Left ventricle myocardium inferior (tissue), 1 donor: ENCODE measurements around the gene MKS1. TPM values are rescaled to one million over a fixed set of nuclear protein-coding genes. Genes with fewer than 3 reads are reported as not detected.

ENCODE experiments used
- DNase-seq: peaks from one replicate; pipeline ENCODE4 v3.0.0-alpha.2; 2020
- H3K27ac ChIP-seq: fragments of 200-600 bp; replicated peaks from 2 replicates; pipeline ENCODE4 v1.8.0; 2021
- H3K27me3 ChIP-seq: fragments of 200-600 bp; 2 replicates; pipeline ENCODE4 v1.8.0; 2021; ENCODE audit warnings: low read depth
- H3K36me3 ChIP-seq: fragments of 200-600 bp; 2 replicates; pipeline ENCODE4 v1.8.0; 2021
- H3K4me1 ChIP-seq: fragments of 200-600 bp; 2 replicates; pipeline ENCODE4 v1.8.0; 2021
- H3K4me3 ChIP-seq: fragments of 200-600 bp; 2 replicates; pipeline ENCODE4 v1.8.0; 2021; ENCODE audit warnings: mild to moderate bottlenecking, moderate library complexity
- H3K9me3 ChIP-seq: fragments of 200-600 bp; replicated peaks from 2 replicates; pipeline ENCODE4 v1.8.0; 2021
- CTCF ChIP-seq: fragments of 200-600 bp; IDR thresholded peaks from 2 replicates; pipeline ENCODE4 v1.8.0; 2021; ENCODE audit warnings: antibody characterized with exemption, mild to moderate bottlenecking, borderline replicate concordance
- intact Hi-C: fragments of 100-400 bp; cut with micrococcal nuclease; formaldehyde crosslinking; loops from one replicate; pipeline ENCODE4 v1.11.0; 2022
- total RNA-seq: library from RNA; stranded (reverse); fragmentation: NEBNext Ultra II Directional; extraction: Animal tissue kit (Norgen Biotek cat#: 25700); gene quantifications from one replicate; pipeline ENCODE4 v1.2.1, GENCODE V29; 2021
- donor health status: DM: no; HTN: yes; CAD: no; lungs with severe emphysema.

Gene MKS1
- total RNA-seq, 1 donor from 2014 or later = 10.8 TPM

- H3K27me3 ChIP-seq = peaks cover 100% of the 10 kb centered on the region
- TF ChIP-seq CTCF = no peak
These were observed 46.2 kb upstream of the MKS1 start for GRCh38 chr17:58265271-58265670.

GRCh38 chr17:58264407-58265103 lies 45.5 kb upstream of the MKS1 start:
- TF ChIP-seq CTCF = no peak
- intact Hi-C loops = no loop called here
- Histone ChIP-seq H3K27ac (no peak overlapping the region), H3K4me3 (no peak overlapping the region), H3K36me3 (no peaks in the 10 kb centered on the region), H3K4me1 (no peaks in the 10 kb centered on the region), H3K9me3 (no peaks in the 10 kb centered on the region), H3K27me3 (peaks cover 100% of the 10 kb centered on the region)
- DNase-seq = no peak

More at GRCh38 chr17:58265271-58265670, 46.2 kb upstream of the MKS1 start:
- no peaks in the 10 kb centered on the region for H3K9me3 ChIP-seq
- no peak overlapping the region for H3K4me3 ChIP-seq
- no peaks in the 10 kb centered on the region for H3K36me3 ChIP-seq
- DNase-seq = no peak
- no peaks in the 10 kb centered on the region for H3K4me1 ChIP-seq
- intact Hi-C loops = no loop called here
- no peak overlapping the region for H3K27ac ChIP-seq

GRCh38 chr17:58263773-58264172 lies 44.7 kb upstream of the MKS1 start:
- Histone ChIP-seq H3K27ac (no peak overlapping the region), H3K4me1 (no peaks in the 10 kb centered on the region), H3K4me3 (no peak overlapping the region), H3K9me3 (no peaks in the 10 kb centered on the region), H3K36me3 (no peaks in the 10 kb centered on the region), H3K27me3 (peaks cover 100% of the 10 kb centered on the region)
- TF ChIP-seq CTCF = no peak
- DNase-seq = no peak
- intact Hi-C loops = no loop called here

GRCh38 chr17:58262149-58262548 lies 43.1 kb upstream of the MKS1 start:
- Histone ChIP-seq H3K4me1 (no peaks in the 10 kb centered on the region), H3K27ac (no peak overlapping the region), H3K36me3 (no peaks in the 10 kb centered on the region), H3K9me3 (no peaks in the 10 kb centered on the region), H3K27me3 (peaks cover 100% of the 10 kb centered on the region), H3K4me3 (no peak overlapping the region)
- no peak for TF ChIP-seq CTCF
- intact Hi-C loops = no loop called here
- no peak for DNase-seq

- no peak for DNase-seq
- H3K36me3 ChIP-seq = no peaks in the 10 kb centered on the region
- TF ChIP-seq CTCF = no peak
- no peaks in the 10 kb centered on the region for H3K9me3 ChIP-seq
- peaks cover 99% of the 10 kb centered on the region for H3K27me3 ChIP-seq
- H3K4me1 ChIP-seq = peaks cover 2% of the 10 kb centered on the region
- H3K27ac ChIP-seq = no peak overlapping the region
- intact Hi-C loops = no loop called here
- no peak overlapping the region for H3K4me3 ChIP-seq
These were observed 35.7 kb upstream of the MKS1 start for GRCh38 chr17:58254803-58255202.
